CD4-positive, alpha-beta T cell (primary cell): ENCODE measurements around the gene KRAS. TPM values are rescaled to one million over a fixed set of nuclear protein-coding genes. Genes with fewer than 3 reads are reported as not detected.

Source experiments
- ATAC-seq: fragments of 200-7000 bp; cut with Tn5 transposase; one replicate; pipeline ENCODE4 v1.10.0; 2022; ENCODE audit warnings: mild to moderate bottlenecking; ENCODE audit not compliant: poor library complexity
- CTCF ChIA-PET: fragments of 350-600 bp; sonication (Branson Sonifier 250); formaldehyde crosslinking; loops from one replicate; lab custom pipeline; 2021; ENCODE audit warnings: antibody characterized with exemption, inconsistent platforms; lab: Charles Lee
- POLR2A ChIA-PET: fragments of 350-600 bp; sonication (Branson Sonifier 250); formaldehyde crosslinking; loops from one replicate; lab custom pipeline; 2021; ENCODE audit warnings: antibody characterized with exemption, inconsistent platforms; lab: Charles Lee
- DNase-seq, 14 experiments: peaks; one replicate each; pipeline ENCODE4 v3.0.0-alpha.2; 2013 to 2020; ENCODE audit warnings: mixed read lengths in 2 of 14
- H3K27ac ChIP-seq, 2 donors: one replicate each; pipeline versions ENCODE4 v1.5.1 to v1.7.0; 2013; ENCODE audit warnings: low read length in 2 of 2, low read depth in 1 of 2, mild to moderate bottlenecking in 1 of 2
- H3K27me3 ChIP-seq, 2 experiments: 1 replicate in 1 of 2; 2 replicates in 1 of 2; pipeline versions ENCODE4 v1.6.1 to v1.7.0; 2013; ENCODE audit warnings: low read length in 2 of 2, control low read depth in 1 of 2, mild to moderate bottlenecking in 1 of 2, moderate library complexity in 1 of 2; ENCODE audit not compliant: insufficient read depth in 2 of 2, control insufficient read depth in 1 of 2
- H3K36me3 ChIP-seq: one replicate; pipeline ENCODE4 v1.6.1; 2013; ENCODE audit warnings: low read length, control low read depth; ENCODE audit not compliant: insufficient read depth
- H3K4me1 ChIP-seq: one replicate; pipeline ENCODE4 v1.6.1; 2013; ENCODE audit warnings: low read length, control low read depth; ENCODE audit not compliant: insufficient read depth
- H3K4me3 ChIP-seq: one replicate; pipeline ENCODE4 v1.5.1; 2013; ENCODE audit warnings: mild to moderate bottlenecking, low read length, moderate library complexity
- H3K9me3 ChIP-seq, 2 experiments: 1 replicate in 1 of 2; 2 replicates in 1 of 2; pipeline versions ENCODE4 v1.6.1 to v1.7.0; 2013; ENCODE audit warnings: low read length in 2 of 2, mild to moderate bottlenecking in 2 of 2, control low read depth in 1 of 2, moderate library complexity in 1 of 2; ENCODE audit not compliant: control insufficient read depth in 1 of 2, insufficient read depth in 1 of 2
- H3K27ac Mint-ChIP-seq: one replicate; pipeline ENCODE4 v1.8.0; 2020; ENCODE audit warnings: mixed read lengths
- H3K27me3 Mint-ChIP-seq: one replicate; pipeline ENCODE4 v1.8.0; 2021; ENCODE audit warnings: mixed read lengths
- H3K36me3 Mint-ChIP-seq: one replicate; pipeline ENCODE4 v1.8.0; 2021; ENCODE audit warnings: low read depth, mixed read lengths
- H3K4me1 Mint-ChIP-seq: one replicate; pipeline ENCODE4 v1.8.0; 2021; ENCODE audit warnings: low read depth, mixed read lengths
- H3K4me3 Mint-ChIP-seq: one replicate; pipeline ENCODE4 v1.8.0; 2020; ENCODE audit warnings: mild to moderate bottlenecking, mixed read lengths
- H3K9me3 Mint-ChIP-seq: one replicate; pipeline ENCODE4 v1.8.0; 2020; ENCODE audit warnings: mixed read lengths
- intact Hi-C, 2 experiments: fragments of 100-400 bp; cut with DNase I in 1 of 2; cut with micrococcal nuclease in 1 of 2; formaldehyde crosslinking; loops; one replicate each; pipeline versions ENCODE4 v1.15.1 to v1.9.0; 2023 to 2025; cut with DNase I, micrococcal nuclease
- polyA plus RNA-seq, 2 donors: library from polyadenylated mRNA; unstranded; fragments of 120-200 nt; gene quantifications; one replicate each; pipeline ENCODE4 v1.2.1, GENCODE V29; 2013
- total RNA-seq, 174 experiments: library from RNA in 2 of 174; stranded (reverse) in 2 of 174; gene quantifications; one replicate each; pipeline ENCODE4 v1.2.3 and lab custom pipeline; 2021 to 2026
- TF ChIP-seq, protein P1 (sequence below): fragments of 200-600 bp; IDR thresholded peaks from one replicate; pipeline ENCODE4 v1.8.0; 2022; ENCODE audit warnings: antibody characterized with exemption, mild to moderate bottlenecking

KRAS gene
- total RNA-seq (10 to 100 TPM; 45.0 to 48.7 TPM), total RNA-seq (lab: John Stamatoyannopoulos, UW) (34.6 to 295 (median 99.1) reads per million in 172 experiments)
- 23.8 TPM for polyA plus RNA-seq (2013, experiment 1 of 2)
- 28.0 TPM for polyA plus RNA-seq (2013, experiment 2 of 2)

DNA sequence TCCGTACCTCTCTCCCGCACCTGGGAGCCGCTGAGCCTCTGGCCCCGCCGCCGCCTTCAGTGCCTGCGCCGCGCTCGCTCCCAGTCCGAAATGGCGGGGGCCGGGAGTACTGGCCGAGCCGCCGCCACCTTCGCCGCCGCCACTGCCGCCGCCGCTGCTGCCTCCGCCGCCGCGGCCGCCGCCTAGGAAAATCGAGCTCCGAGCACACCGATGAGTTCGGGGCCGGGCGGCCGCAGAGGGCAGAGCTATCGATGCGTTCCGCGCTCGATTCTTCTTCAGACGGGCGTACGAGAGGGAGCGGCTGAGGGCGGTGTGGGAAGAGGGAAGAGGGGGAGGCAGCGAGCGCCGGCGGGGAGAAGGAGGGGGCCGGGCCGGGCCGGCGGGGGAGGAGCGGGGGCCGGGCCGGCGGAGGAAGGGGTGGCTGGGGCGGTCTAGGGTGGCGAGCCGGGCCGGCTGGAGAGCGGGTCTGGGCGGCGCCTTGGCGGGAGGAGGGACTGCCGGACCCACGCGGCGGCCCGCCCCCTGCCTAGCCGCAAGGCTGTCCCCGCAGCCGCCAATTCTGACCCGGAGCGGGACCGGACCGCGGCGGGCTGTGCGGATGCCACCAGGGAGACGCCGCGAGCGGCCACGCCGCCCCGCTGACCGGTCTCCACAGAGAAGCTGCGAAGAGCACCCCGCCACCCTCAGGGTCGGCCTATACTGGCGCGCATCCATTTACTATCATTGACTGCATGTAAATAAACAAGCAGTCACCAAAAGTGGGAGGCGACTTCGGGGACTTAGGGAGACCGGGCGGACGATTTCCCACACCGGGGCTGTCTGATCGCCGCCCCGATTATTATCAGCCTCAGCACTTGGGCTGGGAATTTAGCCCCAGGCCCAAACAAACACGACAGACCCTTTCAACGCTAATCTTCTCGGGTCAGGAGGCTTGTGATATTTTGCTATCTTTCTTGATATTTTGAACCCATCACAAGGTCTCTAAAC lies at the start of gene KRAS:
Gene KRAS, minus strand, starts transcription at position 186 of the 987 bp plus-strand sequence.
- H3K27me3 Mint-ChIP-seq: no peaks in the 10 kb centered on the region
- CTCF ChIA-PET: interaction anchor here (0.6 to 1.9 kb wide), 3 partner anchors 10 to 133 kb away, joined by 3 to 11 read pairs (median 3); no protein-coding TSS in a partner anchor
- Histone ChIP-seq H3K27ac (peak within 1 kb of the TSS; percentile 52 to 73), H3K4me3 (peak within 1 kb of the TSS; percentile 85), H3K9me3 (no peaks in the 10 kb centered on the region), H3K4me1 (peaks cover 29% of the 10 kb centered on the region), H3K27me3 (no peaks in the 10 kb centered on the region), H3K36me3 (no peaks in the 10 kb centered on the region)
- ATAC-seq (peak; percentile 91), DNase-seq (peak; percentile 83 to 97 (median 89))
- TF ChIP-seq, protein P1, sequence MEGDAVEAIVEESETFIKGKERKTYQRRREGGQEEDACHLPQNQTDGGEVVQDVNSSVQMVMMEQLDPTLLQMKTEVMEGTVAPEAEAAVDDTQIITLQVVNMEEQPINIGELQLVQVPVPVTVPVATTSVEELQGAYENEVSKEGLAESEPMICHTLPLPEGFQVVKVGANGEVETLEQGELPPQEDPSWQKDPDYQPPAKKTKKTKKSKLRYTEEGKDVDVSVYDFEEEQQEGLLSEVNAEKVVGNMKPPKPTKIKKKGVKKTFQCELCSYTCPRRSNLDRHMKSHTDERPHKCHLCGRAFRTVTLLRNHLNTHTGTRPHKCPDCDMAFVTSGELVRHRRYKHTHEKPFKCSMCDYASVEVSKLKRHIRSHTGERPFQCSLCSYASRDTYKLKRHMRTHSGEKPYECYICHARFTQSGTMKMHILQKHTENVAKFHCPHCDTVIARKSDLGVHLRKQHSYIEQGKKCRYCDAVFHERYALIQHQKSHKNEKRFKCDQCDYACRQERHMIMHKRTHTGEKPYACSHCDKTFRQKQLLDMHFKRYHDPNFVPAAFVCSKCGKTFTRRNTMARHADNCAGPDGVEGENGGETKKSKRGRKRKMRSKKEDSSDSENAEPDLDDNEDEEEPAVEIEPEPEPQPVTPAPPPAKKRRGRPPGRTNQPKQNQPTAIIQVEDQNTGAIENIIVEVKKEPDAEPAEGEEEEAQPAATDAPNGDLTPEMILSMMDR: no peak
- peak within 1 kb of the TSS; percentile 85 for H3K27ac Mint-ChIP-seq
- H3K9me3 Mint-ChIP-seq: no peaks in the 10 kb centered on the region
- peaks cover 53% of the 10 kb centered on the region for H3K4me1 Mint-ChIP-seq
- intact Hi-C loops: loop anchor here in 1 of 2 experiments (5.0 kb wide), 2 partner anchors 46 to 199 kb away; a partner anchor contains a TSS
- H3K4me3 Mint-ChIP-seq: peak within 1 kb of the TSS; percentile 99
- H3K36me3 Mint-ChIP-seq: peaks cover 24% of the 10 kb centered on the region
- POLR2A ChIA-PET: interaction anchor here (0.6 to 1.9 kb wide), 29 partner anchors 9 to 849 kb away, joined by 3 to 33 read pairs (median 4); partner anchors contain the start of genes DNAI7 and ETFRF1

DNA sequence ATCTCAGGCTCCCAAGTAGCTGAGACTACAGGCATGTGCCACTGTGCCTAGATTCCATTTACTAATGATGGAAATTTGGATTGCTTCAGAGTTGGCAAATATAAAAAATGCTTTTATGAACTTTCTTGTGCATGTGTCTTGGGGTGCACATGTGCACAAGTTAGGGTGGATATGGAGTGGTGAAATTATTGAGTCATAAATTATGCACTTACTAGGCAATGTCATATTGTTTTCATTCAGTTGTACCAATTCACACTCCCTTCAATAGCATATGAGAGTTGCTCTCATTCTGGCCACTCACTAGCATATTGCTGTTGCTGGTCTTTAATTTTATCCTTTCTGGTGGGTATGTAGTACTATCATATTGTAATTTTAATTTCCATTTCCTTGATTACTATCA lies 45.7 kb upstream of the KRAS start:
- Histone ChIP-seq H3K9me3 (peaks cover 0 to 3% of the 10 kb centered on the region in 2 experiments), H3K27ac (no peak overlapping the region), H3K4me3 (no peak overlapping the region), H3K27me3 (no peaks in the 10 kb centered on the region), H3K36me3 (no peaks in the 10 kb centered on the region), H3K4me1 (no peaks in the 10 kb centered on the region)
- no peak overlapping the region for H3K27ac Mint-ChIP-seq
- ChIA-PET CTCF (no interaction called here), POLR2A (no interaction called here)
- no peak for DNase-seq
- H3K9me3 Mint-ChIP-seq: no peaks in the 10 kb centered on the region
- TF ChIP-seq, protein P1: no peak
- H3K27me3 Mint-ChIP-seq: no peaks in the 10 kb centered on the region
- ATAC-seq: no peak
- H3K4me1 Mint-ChIP-seq: peaks cover 11% of the 10 kb centered on the region
- H3K36me3 Mint-ChIP-seq: no peaks in the 10 kb centered on the region
- H3K4me3 Mint-ChIP-seq: no peak overlapping the region
- intact Hi-C loops: loop anchor here in 1 of 2 experiments (5.0 kb wide), 1 partner anchor 44 kb away; the partner anchor contains the start of gene KRAS

DNA sequence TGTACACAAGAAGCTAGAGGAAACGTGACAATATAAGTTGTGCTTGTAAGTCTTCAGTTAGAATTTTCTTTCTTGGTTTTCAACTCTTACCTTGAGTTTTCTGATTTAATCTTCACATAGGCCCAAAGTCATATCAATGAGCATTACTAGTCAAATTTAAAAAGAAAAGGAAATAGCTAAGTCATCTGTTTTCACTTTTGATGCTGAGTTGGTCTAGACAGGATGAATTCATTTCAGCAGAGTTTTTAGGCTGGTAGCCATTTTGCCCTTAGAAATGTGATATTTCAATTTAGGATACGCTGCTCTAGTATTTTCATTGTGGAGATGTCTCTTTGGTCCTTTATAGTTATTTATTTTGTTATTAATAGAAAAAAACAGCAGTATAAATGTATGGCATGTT lies 44.6 kb upstream of the KRAS start:
- Mint-ChIP-seq H3K9me3 (no peaks in the 10 kb centered on the region), H3K4me1 (peaks cover 11% of the 10 kb centered on the region), H3K27me3 (no peaks in the 10 kb centered on the region), H3K27ac (no peak overlapping the region), H3K36me3 (no peaks in the 10 kb centered on the region), H3K4me3 (no peak overlapping the region)
- Histone ChIP-seq H3K4me3 (no peak overlapping the region), H3K27ac (no peak overlapping the region), H3K4me1 (no peaks in the 10 kb centered on the region), H3K36me3 (no peaks in the 10 kb centered on the region), H3K27me3 (no peaks in the 10 kb centered on the region), H3K9me3 (peaks cover 0 to 3% of the 10 kb centered on the region in 2 experiments)
- no peak for DNase-seq
- ChIA-PET POLR2A (interaction anchor here (1.0 to 1.6 kb wide), 4 partner anchors 45 to 92 kb away, joined by 3 to 4 read pairs (median 3); partner anchors contain the start of gene KRAS), CTCF (no interaction called here)
- TF ChIP-seq, protein P1: no peak
- intact Hi-C loops: loop anchor here in 1 of 2 experiments (5.0 kb wide), 1 partner anchor 43 kb away; the partner anchor contains the start of gene KRAS
- ATAC-seq: peak; percentile 43
